B cell (primary cell): ENCODE data around the gene IL3RA. TPM values are rescaled to one million over a fixed set of nuclear protein-coding genes. Genes with fewer than 3 reads are reported as not detected.

ENCODE experiments used
- ATAC-seq: fragments of 200-7000 bp; cut with Tn5 transposase; one replicate; pipeline ENCODE4 v1.10.0; 2021; ENCODE audit warnings: low read depth, mild to moderate bottlenecking, moderate number of reproducible peaks, moderate library complexity
- CTCF ChIA-PET: fragments of 350-600 bp; sonication (Branson Sonifier 250); formaldehyde crosslinking; loops from one replicate; lab custom pipeline; 2021; ENCODE audit warnings: antibody characterized with exemption, inconsistent platforms; lab: Charles Lee
- POLR2A ChIA-PET: fragments of 350-600 bp; sonication (Branson Sonifier 250); formaldehyde crosslinking; loops from one replicate; lab custom pipeline; 2021; ENCODE audit warnings: antibody characterized with exemption; lab: Charles Lee
- DNase-seq: peaks from one replicate; pipeline ENCODE4 v3.0.0; 2013
- H2AFZ ChIP-seq: 2 replicates; pipeline ENCODE4 v1.6.1; 2012; ENCODE audit warnings: mild to moderate bottlenecking, low read depth, low read length; ENCODE audit not compliant: insufficient read depth, poor library complexity, severe bottlenecking
- H3K27ac ChIP-seq, 2 donors: 1 replicate in 1 of 2; 2 replicates in 1 of 2; pipeline ENCODE4 v1.5.1; 2012 to 2013; ENCODE audit warnings: low read length in 2 of 2, mild to moderate bottlenecking in 2 of 2, moderate library complexity in 1 of 2
- H3K27me3 ChIP-seq, 4 experiments: fragments of 200-600 bp in 1 of 4; sonication (generic) in 1 of 4; replicated peaks in 1 of 4; 1 replicate in 2 of 4; 2 replicates in 2 of 4; pipeline versions ENCODE4 v1.6.1 to v1.7.0; 2013 to 2016; ENCODE audit warnings: low read length in 3 of 4, mild to moderate bottlenecking in 2 of 4, mixed read lengths in 1 of 4, moderate library complexity in 1 of 4; ENCODE audit not compliant: insufficient read depth in 4 of 4, control insufficient read depth in 3 of 4; ENCODE audit errors: control extremely low read depth in 1 of 4
- H3K36me3 ChIP-seq, 2 experiments: replicated peaks in 1 of 2; 1 replicate in 1 of 2; 2 replicates in 1 of 2; pipeline versions ENCODE4 v1.6.1 to v1.7.1; 2013; ENCODE audit warnings: low read length in 1 of 2; ENCODE audit not compliant: insufficient read depth in 2 of 2, control insufficient read depth in 1 of 2; ENCODE audit errors: control extremely low read depth in 1 of 2, extremely low read depth in 1 of 2
- H3K4me1 ChIP-seq, 2 donors: fragments of 200-600 bp in 1 of 2; sonication (generic) in 1 of 2; 1 replicate in 1 of 2; 2 replicates in 1 of 2; pipeline versions ENCODE4 v1.5.1 to v1.6.1; 2013 to 2017; ENCODE audit warnings: low read length in 2 of 2; ENCODE audit not compliant: control insufficient read depth in 2 of 2, insufficient read depth in 2 of 2
- H3K4me2 ChIP-seq: replicated peaks from 2 replicates; pipeline ENCODE3; 2012; ENCODE audit warnings: mild to moderate bottlenecking, low read depth, low read length; ENCODE audit not compliant: poor library complexity, severe bottlenecking
- H3K4me3 ChIP-seq, 5 experiments: fragments of 200-600 bp in 1 of 5; sonication (generic) in 1 of 5; 1 replicate in 3 of 5; 2 replicates in 2 of 5; pipeline versions ENCODE4 v1.5.1 to v1.7.0; 2011 to 2016; ENCODE audit warnings: low read length in 4 of 5, mild to moderate bottlenecking in 4 of 5, low read depth in 2 of 5, control low read depth in 1 of 5, moderate library complexity in 1 of 5; ENCODE audit not compliant: insufficient read depth in 1 of 5; ENCODE audit errors: control extremely low read depth in 1 of 5, extremely low read depth in 1 of 5
- H3K79me2 ChIP-seq: fragments of 200-600 bp; sonication (generic); one replicate; pipeline ENCODE4 v1.6.0; 2016; ENCODE audit warnings: low read length; ENCODE audit not compliant: control insufficient read depth, insufficient read depth
- H3K9ac ChIP-seq: fragments of 200-600 bp; sonication (generic); 2 replicates; pipeline ENCODE4 v1.6.1; 2017; ENCODE audit warnings: mild to moderate bottlenecking, low read length, moderate library complexity
- H3K9me3 ChIP-seq, 3 donors: one replicate each; pipeline versions ENCODE4 v1.6.1 to v1.7.1; 2013; ENCODE audit warnings: low read length in 2 of 3; ENCODE audit not compliant: control insufficient read depth in 2 of 3, insufficient read depth in 1 of 3; ENCODE audit errors: control extremely low read depth in 1 of 3
- H4K20me1 ChIP-seq: 2 replicates; pipeline ENCODE4 v1.6.0; 2012; ENCODE audit warnings: mild to moderate bottlenecking, low read length; ENCODE audit not compliant: insufficient read depth, control insufficient read depth, poor library complexity, severe bottlenecking
- H3K27ac Mint-ChIP-seq: one replicate; pipeline ENCODE4 v1.8.0; 2021; ENCODE audit warnings: mixed read lengths
- H3K27me3 Mint-ChIP-seq: one replicate; pipeline ENCODE4 v1.8.0; 2021; ENCODE audit warnings: mixed read lengths
- H3K4me1 Mint-ChIP-seq: one replicate; pipeline ENCODE4 v1.8.0; 2021; ENCODE audit warnings: mixed read lengths
- H3K4me3 Mint-ChIP-seq: one replicate; pipeline ENCODE4 v1.8.0; 2021; ENCODE audit warnings: mixed read lengths
- H3K9me3 Mint-ChIP-seq: one replicate; pipeline ENCODE4 v1.8.0; 2022; ENCODE audit warnings: mixed read lengths; ENCODE audit not compliant: insufficient read depth
- EZH2 ChIP-seq: IDR thresholded peaks from 2 replicates; pipeline ENCODE4 v1.6.1; 2012; ENCODE audit warnings: borderline replicate concordance, low read depth, mild to moderate bottlenecking, moderate library complexity, low read length; ENCODE audit not compliant: insufficient read depth, poor library complexity, severe bottlenecking
- WGBS: methylation state at CpG from one replicate; pipeline ENCODE4 v1.1.5; 2013; ENCODE audit warnings: missing lambda C conversion rate; ENCODE audit not compliant: insufficient coverage; 5-methylcytosine and 5-hydroxymethylcytosine counted together
- intact Hi-C: fragments of 100-400 bp; cut with micrococcal nuclease; formaldehyde crosslinking; loops from one replicate; pipeline ENCODE4 v1.10.0; 2022
- polyA plus RNA-seq: library from polyadenylated mRNA; depleted of rRNA; stranded (reverse); fragments of >200 nt; gene quantifications from 2 replicates; pipeline ENCODE4 v1.2.3, GENCODE V29; 2012
- total RNA-seq, 2 donors: library from RNA; stranded (reverse); fragments of 120-200 nt in 1 of 2; gene quantifications; 1 replicate in 1 of 2; 2 replicates in 1 of 2; pipeline versions ENCODE4 v1.2.3 to v1.2.4, GENCODE V29; 2013 to 2022
- TF ChIP-seq, protein P1 (sequence below): fragments of 200-600 bp; IDR thresholded peaks from one replicate; pipeline ENCODE4 v1.8.0; 2022; ENCODE audit warnings: antibody characterized with exemption, mild to moderate bottlenecking

IL3RA gene
- total and polyA plus RNA-seq, 2 donors (not counting 1 experiment from before 2014, with no cell fraction given) = 1.6 to 31.6 TPM

DNA sequence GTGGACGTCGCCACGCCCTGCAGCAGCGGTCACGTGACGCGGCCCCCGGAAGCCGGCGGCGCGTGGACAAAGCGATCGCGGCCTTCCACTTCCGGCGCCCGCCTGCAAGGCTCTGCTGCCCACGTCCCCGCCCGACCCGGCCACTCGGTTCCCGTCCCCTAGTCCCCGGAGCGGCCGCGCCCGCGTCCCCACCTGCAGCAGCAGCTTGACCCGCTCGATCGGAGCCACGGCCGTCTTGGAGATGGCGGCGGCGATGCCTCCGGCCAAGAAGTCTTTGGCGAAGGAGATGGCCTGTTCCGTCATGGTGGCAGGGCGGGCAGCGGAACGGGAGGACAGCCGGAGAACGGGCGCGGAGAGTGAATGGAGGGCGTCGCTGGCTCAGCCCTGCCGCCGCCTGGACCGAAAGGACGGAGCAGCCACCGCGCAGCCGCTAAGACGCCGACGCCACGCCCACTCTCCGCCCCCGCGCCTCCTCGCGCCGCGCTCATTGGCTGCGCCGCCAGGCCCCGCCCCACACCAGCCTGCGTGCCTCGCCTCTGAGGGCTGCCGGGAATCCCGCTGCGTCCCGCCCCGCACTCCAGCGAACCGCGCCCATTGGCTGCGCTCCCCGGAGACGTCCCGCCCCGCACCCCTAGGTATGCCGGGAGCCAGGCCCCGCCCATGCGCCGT, 55.3 kb downstream of the IL3RA start, which contains the start of gene SLC25A6:
Gene SLC25A6 (minus strand): TSS at position 407 of the 669 bp plus-strand sequence. CDS start 104 bp downstream, at position 303.
- ChIA-PET CTCF (no interaction called here), POLR2A (no interaction called here)
- Histone ChIP-seq H3K4me1 (peaks cover 17 to 22% of the 10 kb centered on the region in 2 donors), H4K20me1 (peaks cover 83% of the 10 kb centered on the region), H3K9ac (peak within 1 kb of the TSS; percentile 96), H3K27me3 (no peaks in the 10 kb centered on the region), H3K79me2 (peaks cover 86% of the 10 kb centered on the region), H3K4me2 (peak within 1 kb of the TSS; percentile 96), H3K36me3 (peaks cover 0 to 50% of the 10 kb centered on the region in 2 experiments), H2AFZ (peak within 1 kb of the TSS; percentile 91), H3K9me3 (peaks cover 0 to 5% (median 0%) of the 10 kb centered on the region in 3 donors), H3K4me3 (peak within 1 kb of the TSS; percentile 60 to 100 (median 99)), H3K27ac (peak within 1 kb of the TSS; percentile 96 to 98)
- Mint-ChIP-seq H3K9me3 (no peaks in the 10 kb centered on the region), H3K4me1 (peaks cover 38% of the 10 kb centered on the region), H3K4me3 (peak within 1 kb of the TSS; percentile 92), H3K27me3 (no peaks in the 10 kb centered on the region), H3K27ac (peak within 1 kb of the TSS; percentile 96)
- under 1% methylated on average over 90 of the region's 90 CpGs for WGBS
- TF ChIP-seq, protein P1, sequence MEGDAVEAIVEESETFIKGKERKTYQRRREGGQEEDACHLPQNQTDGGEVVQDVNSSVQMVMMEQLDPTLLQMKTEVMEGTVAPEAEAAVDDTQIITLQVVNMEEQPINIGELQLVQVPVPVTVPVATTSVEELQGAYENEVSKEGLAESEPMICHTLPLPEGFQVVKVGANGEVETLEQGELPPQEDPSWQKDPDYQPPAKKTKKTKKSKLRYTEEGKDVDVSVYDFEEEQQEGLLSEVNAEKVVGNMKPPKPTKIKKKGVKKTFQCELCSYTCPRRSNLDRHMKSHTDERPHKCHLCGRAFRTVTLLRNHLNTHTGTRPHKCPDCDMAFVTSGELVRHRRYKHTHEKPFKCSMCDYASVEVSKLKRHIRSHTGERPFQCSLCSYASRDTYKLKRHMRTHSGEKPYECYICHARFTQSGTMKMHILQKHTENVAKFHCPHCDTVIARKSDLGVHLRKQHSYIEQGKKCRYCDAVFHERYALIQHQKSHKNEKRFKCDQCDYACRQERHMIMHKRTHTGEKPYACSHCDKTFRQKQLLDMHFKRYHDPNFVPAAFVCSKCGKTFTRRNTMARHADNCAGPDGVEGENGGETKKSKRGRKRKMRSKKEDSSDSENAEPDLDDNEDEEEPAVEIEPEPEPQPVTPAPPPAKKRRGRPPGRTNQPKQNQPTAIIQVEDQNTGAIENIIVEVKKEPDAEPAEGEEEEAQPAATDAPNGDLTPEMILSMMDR = no peak
- no peak for TF ChIP-seq EZH2
- DNase-seq = peak; percentile 99
- intact Hi-C loops = loop anchor here (1.0 to 10.0 kb wide), 3 partner anchors 61 to 1217 kb away; no protein-coding TSS in a partner anchor
- peak; percentile 95 for ATAC-seq
